ENCODE data around the gene HOMEZ. TPM values are rescaled to one million over a fixed set of nuclear protein-coding genes. Genes with fewer than 3 reads are reported as not detected.
"Not testable (repeated sequence)": the region's sequence is repeated elsewhere in the genome, so short reads cannot be mapped to it uniquely, and the experiment has no call there.

Gene HOMEZ
- total RNA-seq, 2 experiments from 2014 or later: 11.4 TPM

- ChIA-PET CTCF (no interaction called here), POLR2A (no interaction called here)
- Mint-ChIP-seq H3K27ac (no peak overlapping the region), H3K4me3 (no peak overlapping the region), H3K36me3 (ENCODE audit: low read depth) (no peaks in the 10 kb centered on the region), H3K27me3 (peaks cover 37% of the 10 kb centered on the region), H3K9me3 (no peaks in the 10 kb centered on the region), H3K4me1 (no peaks in the 10 kb centered on the region)
- no peak for DNase-seq
Observed at GRCh38 chr14:23252420-23253333, 33.3 kb downstream of the HOMEZ start.

- POLR2A ChIA-PET: no interaction called here
- Mint-ChIP-seq H3K4me3 (no peak overlapping the region), H3K27ac (no peak overlapping the region), H3K27me3 (peaks cover 32% of the 10 kb centered on the region), H3K36me3 (ENCODE audit: low read depth) (no peaks in the 10 kb centered on the region), H3K4me1 (no peaks in the 10 kb centered on the region), H3K9me3 (no peaks in the 10 kb centered on the region)
- CTCF ChIA-PET: no interaction called here
- DNase-seq: no peak
Observed at GRCh38 chr14:23252006-23252405, 33.9 kb downstream of the HOMEZ start.

GRCh38 chr14:23249824-23250223 is 36.1 kb downstream of the HOMEZ start:
- no peaks in the 10 kb centered on the region for H3K4me1 Mint-ChIP-seq
- H3K36me3 Mint-ChIP-seq (ENCODE audit: low read depth): no peaks in the 10 kb centered on the region
- no peak for DNase-seq
- POLR2A ChIA-PET: no interaction called here
- no peaks in the 10 kb centered on the region for H3K9me3 Mint-ChIP-seq
- H3K27me3 Mint-ChIP-seq: peaks cover 36% of the 10 kb centered on the region
- no peak overlapping the region for H3K4me3 Mint-ChIP-seq
- CTCF ChIA-PET: no interaction called here
- no peak overlapping the region for H3K27ac Mint-ChIP-seq

- H3K36me3 Mint-ChIP-seq (ENCODE audit: low read depth): no peaks in the 10 kb centered on the region
- H3K27me3 Mint-ChIP-seq: peaks cover 37% of the 10 kb centered on the region
- H3K27ac Mint-ChIP-seq: no peak overlapping the region
- ChIA-PET CTCF (no interaction called here), POLR2A (no interaction called here)
- DNase-seq: no peak
- no peaks in the 10 kb centered on the region for H3K4me1 Mint-ChIP-seq
- no peak overlapping the region for H3K4me3 Mint-ChIP-seq
- no peaks in the 10 kb centered on the region for H3K9me3 Mint-ChIP-seq
Observed at GRCh38 chr14:23248601-23249000, 37.3 kb downstream of the HOMEZ start.

GRCh38 chr14:23245282-23245681 is 40.6 kb downstream of the HOMEZ start:
- Mint-ChIP-seq H3K4me1 (no peaks in the 10 kb centered on the region), H3K27me3 (peaks cover 23% of the 10 kb centered on the region), H3K9me3 (no peaks in the 10 kb centered on the region), H3K4me3 (no peak overlapping the region), H3K36me3 (ENCODE audit: low read depth) (no peaks in the 10 kb centered on the region), H3K27ac (no peak overlapping the region)
- no peak for DNase-seq
- ChIA-PET POLR2A (no interaction called here), CTCF (no interaction called here)

- Mint-ChIP-seq H3K4me1 (peaks cover under 1% of the 10 kb centered on the region), H3K4me3 (no peak overlapping the region), H3K36me3 (ENCODE audit: low read depth) (no peaks in the 10 kb centered on the region), H3K9me3 (no peaks in the 10 kb centered on the region), H3K27me3 (peaks cover 29% of the 10 kb centered on the region), H3K27ac (no peak overlapping the region)
- ChIA-PET CTCF (no interaction called here), POLR2A (no interaction called here)
- no peak for DNase-seq
Observed at GRCh38 chr14:23243066-23243465, 42.9 kb downstream of the HOMEZ start.

- ChIA-PET POLR2A (interaction anchor here (0.6 kb wide), 2 partner anchors 138 to 191 kb away, joined by 3 read pairs; no protein-coding TSS in a partner anchor), CTCF (interaction anchor here (0.8 kb wide), 1 partner anchor 9 kb away, joined by 4 read pairs; no protein-coding TSS in a partner anchor)
- H3K4me1 Mint-ChIP-seq: peaks cover 6% of the 10 kb centered on the region
- H3K27me3 Mint-ChIP-seq: peaks cover 35% of the 10 kb centered on the region
- no peak for DNase-seq
- no peak overlapping the region for H3K27ac Mint-ChIP-seq
- no peak overlapping the region for H3K4me3 Mint-ChIP-seq
- H3K9me3 Mint-ChIP-seq: no peaks in the 10 kb centered on the region
- H3K36me3 Mint-ChIP-seq (ENCODE audit: low read depth): no peaks in the 10 kb centered on the region
Observed at GRCh38 chr14:23242076-23242475, 43.9 kb downstream of the HOMEZ start.

- CTCF ChIA-PET: interaction anchor here (0.8 kb wide), 1 partner anchor 10 kb away, joined by 4 read pairs; no protein-coding TSS in a partner anchor
- H3K27ac Mint-ChIP-seq; H3K36me3 Mint-ChIP-seq (ENCODE audit: low read depth); DNase-seq; H3K9me3 Mint-ChIP-seq; H3K4me3 Mint-ChIP-seq; POLR2A ChIA-PET; H3K4me1 Mint-ChIP-seq: not testable (repeated sequence)
- H3K27me3 Mint-ChIP-seq: peaks cover 35% of the 10 kb centered on the region
Observed at GRCh38 chr14:23241061-23241715, 44.7 kb downstream of the HOMEZ start.

- peaks cover 6% of the 10 kb centered on the region for H3K4me1 Mint-ChIP-seq
- no peaks in the 10 kb centered on the region for H3K9me3 Mint-ChIP-seq
- H3K27me3 Mint-ChIP-seq: peaks cover 35% of the 10 kb centered on the region
- no peaks in the 10 kb centered on the region for H3K36me3 Mint-ChIP-seq (ENCODE audit: low read depth)
- no peak overlapping the region for H3K4me3 Mint-ChIP-seq
- no peak for DNase-seq
- POLR2A ChIA-PET: no interaction called here
- CTCF ChIA-PET: no interaction called here
- no peak overlapping the region for H3K27ac Mint-ChIP-seq
Observed at GRCh38 chr14:23240661-23241060, 45.3 kb downstream of the HOMEZ start.

GRCh38 chr14:23237772-23238594 is 47.9 kb downstream of the HOMEZ start, which contains the start of gene RNF212B:
RNF212B (plus strand) TSS chr14:23237936; CDS start chr14:23240346, 2,410 bp downstream.
- Mint-ChIP-seq H3K27ac (no peak within 1 kb of the TSS), H3K27me3 (peaks cover 26% of the 10 kb centered on the region), H3K9me3 (no peaks in the 10 kb centered on the region), H3K4me3 (peak within 1 kb of the TSS; percentile 4), H3K4me1 (peaks cover 6% of the 10 kb centered on the region), H3K36me3 (ENCODE audit: low read depth) (no peaks in the 10 kb centered on the region)
- POLR2A ChIA-PET: no interaction called here
- peak; percentile 86 for DNase-seq
- CTCF ChIA-PET: interaction anchor here (0.6 kb wide), 1 partner anchor 31 kb away, joined by 3 read pairs; no protein-coding TSS in a partner anchor

GRCh38 chr14:23232241-23232808 is 53.6 kb downstream of the HOMEZ start:
- H3K27ac Mint-ChIP-seq; H3K4me3 Mint-ChIP-seq; CTCF ChIA-PET; POLR2A ChIA-PET; H3K36me3 Mint-ChIP-seq (ENCODE audit: low read depth); DNase-seq; H3K4me1 Mint-ChIP-seq; H3K9me3 Mint-ChIP-seq: not testable (repeated sequence)
- H3K27me3 Mint-ChIP-seq: peaks cover 11% of the 10 kb centered on the region

- POLR2A ChIA-PET: no interaction called here
- no peaks in the 10 kb centered on the region for H3K4me1 Mint-ChIP-seq
- no peak for DNase-seq
- H3K4me3 Mint-ChIP-seq: no peak overlapping the region
- CTCF ChIA-PET: no interaction called here
- H3K27ac Mint-ChIP-seq: no peak overlapping the region
- H3K27me3 Mint-ChIP-seq: peaks cover 16% of the 10 kb centered on the region
- no peaks in the 10 kb centered on the region for H3K36me3 Mint-ChIP-seq (ENCODE audit: low read depth)
- H3K9me3 Mint-ChIP-seq: no peaks in the 10 kb centered on the region
Observed at GRCh38 chr14:23228812-23229211, 57.1 kb downstream of the HOMEZ start.

All from activated CD4-positive, alpha-beta T cell treated with anti-CD3 and anti-CD28 coated beads, Interleukin-2, amount 10 ng/mL, durations not matched to agents 7 days and 5 days (primary cell).